K562 (cell line): ENCODE results near the gene USP7. TPM values are rescaled to one million over a fixed set of nuclear protein-coding genes. Genes with fewer than 3 reads are reported as not detected.

Experiments used
- ATAC-seq: fragments of 200-7000 bp; cut with Tn5 transposase; 3 replicates; pipeline ENCODE4 v1.9.1; 2020; ENCODE audit warnings: moderate library complexity
- BruUV-seq: library from RNA; stranded (reverse); fragments of 400-500 nt; replicated peaks from 2 replicates; lab custom pipeline; 2021; lab: Mats Ljungman, UMichigan
- CTCF ChIA-PET: fragments of 300-600 bp; formaldehyde crosslinking; extraction: SDS; loops from one replicate; lab custom pipeline; 2021; ENCODE audit warnings: low intra/inter-chr PET ratio; lab: Yijun Ruan, JAX
- POLR2A ChIA-PET: fragments of 300-600, 350-650 bp; sonication (Branson Sonifier 250); formaldehyde crosslinking; extraction: SDS; loops from one replicate; lab custom pipeline; 2021; ENCODE audit warnings: antibody characterized with exemption, inconsistent platforms; lab: Yijun Ruan, JAX
- DNase-seq, 4 experiments: peaks; one replicate each; pipeline versions ENCODE4 v3.0.0 to v3.0.0-alpha.2; 2011 to 2018; ENCODE audit warnings: low spot score in 3 of 4, mixed read lengths in 3 of 4; ENCODE audit errors: extremely low read depth in 1 of 4
- FAIRE-seq: peaks from 2 replicates; lab custom pipeline; 2011; peaks lifted over from hg19 to GRCh38; lab: Jason Lieb, UNC
- H2AFZ ChIP-seq: 2 replicates; pipeline ENCODE4 v1.6.0; 2011; ENCODE audit warnings: low read depth, low read length, control low read depth, inconsistent platforms
- H3K27ac ChIP-seq: fragments of 200-600 bp; 3 replicates; pipeline ENCODE4 v1.8.0; 2011; ENCODE audit warnings: low read depth, mild to moderate bottlenecking, control low read depth, inconsistent platforms, low read length, moderate library complexity, mixed read lengths; ENCODE audit errors: extremely low read depth
- H3K27me3 ChIP-seq, 2 experiments: fragments of 300-600 bp in 1 of 2; 2 replicates in 1 of 2; 3 replicates in 1 of 2; pipeline versions ENCODE4 v1.6.0 to v1.8.0; 2011; ENCODE audit warnings: inconsistent platforms in 2 of 2, low read length in 2 of 2, mild to moderate bottlenecking in 1 of 2, mixed read lengths in 1 of 2, moderate library complexity in 1 of 2; ENCODE audit not compliant: control insufficient read depth in 2 of 2, insufficient read depth in 2 of 2
- H3K36me3 ChIP-seq: fragments of 300-600 bp; 3 replicates; pipeline ENCODE4 v1.8.0; 2011; ENCODE audit warnings: mild to moderate bottlenecking, low read length, inconsistent platforms; ENCODE audit not compliant: control insufficient read depth, insufficient read depth
- H3K4me1 ChIP-seq, 2 experiments: fragments of 200-600 bp in 1 of 2; replicated peaks in 1 of 2; 2 replicates in 1 of 2; 3 replicates in 1 of 2; pipeline versions ENCODE4 v1.5.1 to v1.8.0; 2011; ENCODE audit warnings: inconsistent platforms in 2 of 2, low read length in 2 of 2, mild to moderate bottlenecking in 1 of 2, mixed read lengths in 1 of 2, moderate library complexity in 1 of 2; ENCODE audit not compliant: control insufficient read depth in 2 of 2, insufficient read depth in 2 of 2
- H3K4me2 ChIP-seq: 2 replicates; pipeline ENCODE4 v1.6.1; 2011; ENCODE audit warnings: low read length, control low read depth, inconsistent platforms, mixed read lengths; ENCODE audit not compliant: insufficient read depth
- H3K4me3 ChIP-seq: fragments of 200-600 bp; sonication (generic), shearing (Covaris generic); 2 replicates; pipeline ENCODE4 v1.5.1; 2016; ENCODE audit warnings: control low read depth, inconsistent platforms
- H3K79me2 ChIP-seq: fragments of 200-600 bp; 3 replicates; pipeline ENCODE4 v1.8.0; 2011; ENCODE audit warnings: low read length, inconsistent platforms; ENCODE audit not compliant: control insufficient read depth, insufficient read depth
- H3K9ac ChIP-seq, 2 experiments: 2 replicates each; pipeline versions ENCODE4 v1.6.0 to v1.6.1; 2011; ENCODE audit warnings: low read depth in 2 of 2, low read length in 2 of 2, control low read depth in 1 of 2, inconsistent platforms in 1 of 2, mild to moderate bottlenecking in 1 of 2, mixed read lengths in 1 of 2; ENCODE audit not compliant: insufficient read depth in 1 of 2
- H3K9me1 ChIP-seq: one replicate; pipeline ENCODE4 v1.6.0; 2011; ENCODE audit warnings: inconsistent platforms, mild to moderate bottlenecking, low read length, moderate library complexity; ENCODE audit not compliant: control insufficient read depth, insufficient read depth
- H3K9me3 ChIP-seq: replicated peaks from 2 replicates; pipeline ENCODE4 v1.5.1; 2011; ENCODE audit warnings: low read depth, low read length, inconsistent platforms; ENCODE audit not compliant: control insufficient read depth, insufficient read depth
- H4K20me1 ChIP-seq: replicated peaks from 2 replicates; pipeline ENCODE4 v1.6.1; 2011; ENCODE audit warnings: low read length, inconsistent platforms, mixed read lengths; ENCODE audit not compliant: control insufficient read depth, insufficient read depth
- HNRNPL ChIP-seq: fragments of 200-400 bp; formaldehyde crosslinking; IDR thresholded peaks from 2 replicates; pipeline ENCODE4 v1.6.1; 2017; ENCODE audit warnings: low read depth, mild to moderate bottlenecking, low read length
- NCOA6 ChIP-seq: fragments of 450-650 bp; IDR thresholded peaks from 2 replicates; pipeline ENCODE4 v1.6.1; 2017; ENCODE audit warnings: mild to moderate bottlenecking
- SAP30 ChIP-seq: fragments of 200-600 bp; sonication (generic); IDR thresholded peaks from 2 replicates; pipeline ENCODE4 v1.6.1; 2012; ENCODE audit warnings: borderline replicate concordance, low read depth, mild to moderate bottlenecking, moderate library complexity, low read length, control low read depth, inconsistent platforms; ENCODE audit not compliant: insufficient read depth, poor library complexity, severe bottlenecking
- TCF3 ChIP-seq: sonication (generic); formaldehyde crosslinking; IDR thresholded peaks from 2 replicates; pipeline ENCODE4 v1.4.0; 2020; ENCODE audit warnings: mild to moderate bottlenecking, missing genetic modification reagents
- ZC3H8 ChIP-seq: fragments of 450-650 bp; IDR thresholded peaks from 2 replicates; pipeline ENCODE4 v1.6.1; 2017
- ZEB2 ChIP-seq: fragments of 450-650 bp; IDR thresholded peaks from 2 replicates; pipeline ENCODE4 v1.6.1; 2016
- WGBS: fragments of 100-300 bp; shearing (Covaris generic); methylation state at CpG from one replicate; pipeline ENCODE4 v1.1.6; 2016; ENCODE audit warnings: low coverage, mixed read lengths; ENCODE audit not compliant: insufficient coverage; ENCODE audit errors: missing lambda C conversion rate; 5-methylcytosine and 5-hydroxymethylcytosine counted together
- in situ Hi-C: fragments of 300-500 bp; cut with MboI; formaldehyde crosslinking; loops from 4 replicates; pipeline ENCODE4 v1.15.0; 2018; ENCODE audit warnings: inconsistent platforms, mixed read lengths
- intact Hi-C: fragments of 100-400 bp; cut with micrococcal nuclease; formaldehyde crosslinking; loops from 2 replicates; pipeline ENCODE4 v1.14.2; 2022
- polyA plus RNA-seq, 8 experiments: library from polyadenylated mRNA; depleted of rRNA in 4 of 8; stranded (reverse) in 5 of 8; unstranded in 3 of 8; fragments of >200 nt; fragmentation: Nextera tagmentation in 2 of 8; fragmentation: Illumina TruSeq in 1 of 8; extraction: Ambion mirVana in 2 of 8; extraction: Trizol in 1 of 8; gene quantifications; 2 replicates each; pipeline versions ENCODE4 v1.2.1 to v1.2.3, GENCODE V29; 2011 to 2014; ENCODE audit warnings: inconsistent platforms in 1 of 8, missing spikeins in 1 of 8
- total RNA-seq, 7 experiments: library from RNA; depleted of rRNA in 6 of 7; stranded (reverse); fragments of >200 nt in 6 of 7; fragmentation: Illumina TruSeq in 2 of 7; extraction: Trizol in 2 of 7; gene quantifications; 2 replicates each; pipeline versions ENCODE4 v1.2.1 to v1.2.3, GENCODE V29; 2011 to 2021; ENCODE audit warnings: low replicate concordance in 1 of 7
- TF ChIP-seq, protein P1 (sequence below): fragments of 250-450 bp; sonication (Bioruptor Pico); IDR thresholded peaks from 2 replicates; pipeline ENCODE4 v1.9.0; 2021; ENCODE audit warnings: mild to moderate bottlenecking
- TF ChIP-seq, protein P2 (sequence below): fragments of 450-650 bp; formaldehyde crosslinking; IDR thresholded peaks from 2 replicates; pipeline ENCODE4 v1.4.0; 2020; ENCODE audit warnings: mild to moderate bottlenecking, mixed read lengths

Gene USP7
- total and polyA plus RNA-seq, 9 of the 15 experiments (the other 6 are each of a cell fraction or from before 2014, with no cell fraction given), result 17.1 to 145 (median 57.9) TPM

DNA sequence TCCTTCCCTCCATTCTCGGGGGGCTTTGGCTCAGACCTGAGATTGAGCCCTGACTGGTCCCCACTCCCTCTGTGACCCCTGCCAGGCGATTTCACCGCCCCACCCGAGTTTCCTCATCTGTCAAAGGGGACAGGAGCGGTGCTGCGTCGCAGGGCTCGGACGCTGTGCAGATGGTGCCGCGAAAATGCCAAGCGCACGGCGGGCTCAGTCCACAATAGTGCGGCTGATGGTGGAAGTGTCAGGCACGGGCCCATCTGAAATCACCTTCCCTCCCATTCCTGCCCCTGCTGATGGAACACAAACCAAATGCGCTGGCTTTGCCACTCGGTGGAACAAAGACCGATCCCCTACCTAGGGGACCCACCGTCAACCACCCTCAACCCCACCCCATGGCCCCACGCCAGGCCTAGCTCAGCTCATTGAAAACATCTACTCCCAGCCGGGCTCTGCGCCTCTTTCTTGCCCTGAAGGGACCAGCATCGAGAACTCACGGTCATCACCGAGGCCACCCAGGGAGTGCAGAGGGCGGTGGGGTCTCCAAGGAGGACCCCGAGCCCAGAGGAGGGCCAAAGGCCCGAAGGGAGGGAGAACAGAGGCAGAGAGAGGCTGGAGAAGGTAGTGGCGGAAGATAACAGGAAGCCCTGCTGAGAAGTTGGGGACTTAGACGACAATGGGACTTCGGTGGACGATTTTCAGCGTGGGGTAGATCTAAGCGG, 96.3 kb downstream of the USP7 start (continued):
- TF ChIP-seq, protein P1, sequence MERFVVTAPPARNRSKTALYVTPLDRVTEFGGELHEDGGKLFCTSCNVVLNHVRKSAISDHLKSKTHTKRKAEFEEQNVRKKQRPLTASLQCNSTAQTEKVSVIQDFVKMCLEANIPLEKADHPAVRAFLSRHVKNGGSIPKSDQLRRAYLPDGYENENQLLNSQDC (CRISPR knock-in tag), result no peak
- no peak for TF ChIP-seq SAP30

DNA sequence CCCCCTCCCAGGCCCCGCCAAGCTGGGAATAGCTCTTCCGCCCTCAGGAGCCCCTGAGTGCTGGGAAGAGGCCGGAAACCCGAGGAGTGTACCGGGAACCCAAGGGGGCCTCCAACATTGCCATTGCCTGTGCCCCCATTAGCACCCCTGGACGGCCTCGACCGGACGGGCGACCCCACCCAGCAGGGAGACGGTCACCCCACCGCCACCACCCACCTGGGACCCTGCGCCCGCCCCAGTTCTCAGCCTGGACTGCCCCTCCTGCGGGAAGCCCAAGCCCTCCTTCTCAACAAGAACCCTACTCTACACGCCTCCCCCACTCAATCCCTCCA, 96.9 kb downstream of the USP7 start:
- peaks cover 64% of the 10 kb centered on the region for H3K79me2 ChIP-seq
- POLR2A ChIA-PET, result no interaction called here
- no peak for ATAC-seq
- H3K9me3 ChIP-seq, result no peaks in the 10 kb centered on the region
- H3K9me1 ChIP-seq, result peaks cover 13% of the 10 kb centered on the region
- H3K27ac ChIP-seq, result no peak overlapping the region; the same call in 2 of the 3 replicates
- DNase-seq, result no peak
- H3K4me3 ChIP-seq, result peak overlapping the region; percentile 62; the same call in 1 of the 2 replicates
- CTCF ChIA-PET, result no interaction called here
- BruUV-seq, result no TSS peak
- peaks cover 17% of the 10 kb centered on the region; the same call in 1 of the 3 replicates for H3K36me3 ChIP-seq
- FAIRE-seq, result no peak
- H3K4me1 ChIP-seq, result peaks cover 63 to 85% of the 10 kb centered on the region in 2 experiments
- WGBS, result 73% methylated on average over 3 of the region's 16 CpGs
- in situ Hi-C loops, result no loop called here
- H3K4me2 ChIP-seq, result peak overlapping the region; percentile 84
- intact Hi-C loops, result no loop called here
- H3K27me3 ChIP-seq, result no peaks in the 10 kb centered on the region
- H3K9ac ChIP-seq, result peak overlapping the region; percentile 74 to 89; a peak in 3 of 4 replicates
- H2AFZ ChIP-seq, result no peak overlapping the region
- H4K20me1 ChIP-seq, result peaks cover 50% of the 10 kb centered on the region
- TF ChIP-seq NCOA6 (no peak), HNRNPL (no peak), ZC3H8 (no peak), TCF3 (CRISPR knock-in tag) (no peak), ZEB2 (no peak)
- TF ChIP-seq, protein P2, sequence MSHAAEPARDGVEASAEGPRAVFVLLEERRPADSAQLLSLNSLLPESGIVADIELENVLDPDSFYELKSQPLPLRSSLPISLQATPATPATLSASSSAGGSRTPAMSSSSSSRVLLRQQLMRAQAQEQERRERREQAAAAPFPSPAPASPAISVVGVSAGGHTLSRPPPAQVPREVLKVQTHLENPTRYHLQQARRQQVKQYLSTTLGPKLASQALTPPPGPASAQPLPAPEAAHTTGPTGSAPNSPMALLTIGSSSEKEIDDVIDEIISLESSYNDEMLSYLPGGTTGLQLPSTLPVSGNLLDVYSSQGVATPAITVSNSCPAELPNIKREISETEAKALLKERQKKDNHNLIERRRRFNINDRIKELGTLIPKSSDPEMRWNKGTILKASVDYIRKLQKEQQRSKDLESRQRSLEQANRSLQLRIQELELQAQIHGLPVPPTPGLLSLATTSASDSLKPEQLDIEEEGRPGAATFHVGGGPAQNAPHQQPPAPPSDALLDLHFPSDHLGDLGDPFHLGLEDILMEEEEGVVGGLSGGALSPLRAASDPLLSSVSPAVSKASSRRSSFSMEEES (CRISPR knock-in tag), result no peak
